Esophagus muscularis mucosa (tissue), 4 donors: ENCODE data around the gene FGF9. TPM values are rescaled to one million over a fixed set of nuclear protein-coding genes. Genes with fewer than 3 reads are reported as not detected.

Experiments
- DNase-seq: peaks from one replicate; pipeline ENCODE4 v3.0.0-alpha.2; 2017; ENCODE audit errors: extremely low spot score
- H3K27ac ChIP-seq, 4 donors: fragments of 200-600 bp; sonication (generic); replicated peaks in 1 of 4; 1 replicate in 3 of 4; 2 replicates in 1 of 4; pipeline ENCODE4 v1.5.1; 2016 to 2019; ENCODE audit warnings: mild to moderate bottlenecking in 1 of 4
- H3K27me3 ChIP-seq, 4 donors: fragments of 200-600 bp; sonication (generic); one replicate each; pipeline versions ENCODE4 v1.5.1 to v1.6.0; 2016 to 2019
- H3K36me3 ChIP-seq, 4 donors: fragments of 200-600 bp; sonication (generic); one replicate each; pipeline ENCODE4 v1.5.1; 2016 to 2019
- H3K4me1 ChIP-seq, 4 donors: fragments of 200-600 bp; sonication (generic); one replicate each; pipeline ENCODE4 v1.5.1; 2016 to 2019
- H3K4me3 ChIP-seq, 4 donors: fragments of 200-600 bp; sonication (generic); 1 replicate in 2 of 4; 2 replicates in 2 of 4; pipeline ENCODE4 v1.5.1; 2016 to 2019; ENCODE audit warnings: mild to moderate bottlenecking in 4 of 4, moderate library complexity in 1 of 4
- H3K9me3 ChIP-seq, 4 donors: fragments of 200-600 bp; sonication (generic); 1 replicate in 3 of 4; 2 replicates in 1 of 4; pipeline ENCODE4 v1.5.1; 2016 to 2019
- EP300 ChIP-seq: sonication (generic); formaldehyde crosslinking; IDR thresholded peaks from one replicate; pipeline ENCODE4 v1.6.1; 2017; ENCODE audit warnings: antibody characterized with exemption
- POLR2A ChIP-seq: fragments of 450-650 bp; IDR thresholded peaks from one replicate; pipeline ENCODE4 v1.6.1; 2017; ENCODE audit warnings: antibody characterized with exemption, moderate library complexity, mild to moderate bottlenecking, low read depth
- POLR2AphosphoS5 ChIP-seq, 2 donors: sonication (generic); formaldehyde crosslinking; IDR thresholded peaks; one replicate each; pipeline ENCODE4 v1.6.1; 2017; ENCODE audit warnings: antibody characterized with exemption in 2 of 2
- WGBS: methylation state at CpG from one replicate; pipeline ENCODE4 v1.1.5; 2018; 5-methylcytosine and 5-hydroxymethylcytosine counted together
- intact Hi-C: fragments of 100-400 bp; cut with DNase I; formaldehyde crosslinking; loops from one replicate; pipeline ENCODE4 v1.15.1; 2023
- total RNA-seq, 4 donors: library from RNA; depleted of rRNA; stranded (reverse); fragments of >200 nt; gene quantifications; one replicate each; pipeline versions ENCODE4 v1.1.0 to v1.2.1, GENCODE V29; 2016
- TF ChIP-seq, protein P1 (sequence below), 3 experiments: fragments of 200-600 bp in 2 of 3; fragments of 450-650 bp in 1 of 3; sonication (generic) in 2 of 3; IDR thresholded peaks; one replicate each; pipeline ENCODE4 v1.5.1; 2017 to 2019; ENCODE audit warnings: antibody characterized with exemption in 3 of 3, mild to moderate bottlenecking in 2 of 3, moderate library complexity in 1 of 3

Gene FGF9
- total RNA-seq, 4 donors from 2014 or later: 0.50 to 1.9 (median 1.5) TPM

DNA sequence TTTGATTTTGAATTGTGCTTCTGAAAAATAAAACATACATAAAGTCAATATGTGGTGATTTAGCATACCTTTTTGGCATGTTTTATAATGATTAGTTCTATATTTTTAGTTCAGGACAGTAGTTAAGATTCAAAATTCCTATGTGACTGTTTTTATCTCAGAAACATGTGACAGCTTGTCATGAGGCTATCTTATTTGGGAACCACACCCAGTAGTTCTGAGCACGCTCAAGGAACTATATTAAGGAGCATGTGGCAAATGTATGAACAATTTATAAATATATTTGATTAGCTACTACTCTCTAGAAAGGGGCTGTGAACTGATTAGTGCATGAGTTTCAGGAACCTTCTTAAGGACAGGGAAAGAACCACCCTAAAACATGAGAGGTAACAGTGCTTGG, 38.8 kb downstream of the FGF9 start:
- no peak for DNase-seq
- Histone ChIP-seq H3K4me1 (no peaks in the 10 kb centered on the region), H3K27ac (no peak overlapping the region), H3K9me3 (peaks cover 0 to 12% (median 4%) of the 10 kb centered on the region in 4 donors), H3K36me3 (no peaks in the 10 kb centered on the region), H3K27me3 (no peaks in the 10 kb centered on the region), H3K4me3 (no peak overlapping the region)
- intact Hi-C loops: no loop called here
- no peak for TF ChIP-seq POLR2AphosphoS5 (IDR thresholded peaks at IDR 0.05)
- TF ChIP-seq, protein P1, sequence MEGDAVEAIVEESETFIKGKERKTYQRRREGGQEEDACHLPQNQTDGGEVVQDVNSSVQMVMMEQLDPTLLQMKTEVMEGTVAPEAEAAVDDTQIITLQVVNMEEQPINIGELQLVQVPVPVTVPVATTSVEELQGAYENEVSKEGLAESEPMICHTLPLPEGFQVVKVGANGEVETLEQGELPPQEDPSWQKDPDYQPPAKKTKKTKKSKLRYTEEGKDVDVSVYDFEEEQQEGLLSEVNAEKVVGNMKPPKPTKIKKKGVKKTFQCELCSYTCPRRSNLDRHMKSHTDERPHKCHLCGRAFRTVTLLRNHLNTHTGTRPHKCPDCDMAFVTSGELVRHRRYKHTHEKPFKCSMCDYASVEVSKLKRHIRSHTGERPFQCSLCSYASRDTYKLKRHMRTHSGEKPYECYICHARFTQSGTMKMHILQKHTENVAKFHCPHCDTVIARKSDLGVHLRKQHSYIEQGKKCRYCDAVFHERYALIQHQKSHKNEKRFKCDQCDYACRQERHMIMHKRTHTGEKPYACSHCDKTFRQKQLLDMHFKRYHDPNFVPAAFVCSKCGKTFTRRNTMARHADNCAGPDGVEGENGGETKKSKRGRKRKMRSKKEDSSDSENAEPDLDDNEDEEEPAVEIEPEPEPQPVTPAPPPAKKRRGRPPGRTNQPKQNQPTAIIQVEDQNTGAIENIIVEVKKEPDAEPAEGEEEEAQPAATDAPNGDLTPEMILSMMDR (IDR thresholded peaks at IDR 0.05): no peak
- no peak for TF ChIP-seq EP300
- TF ChIP-seq POLR2A: no peak
- WGBS: 71% methylated on average over 1 of the region's 1 CpG

DNA sequence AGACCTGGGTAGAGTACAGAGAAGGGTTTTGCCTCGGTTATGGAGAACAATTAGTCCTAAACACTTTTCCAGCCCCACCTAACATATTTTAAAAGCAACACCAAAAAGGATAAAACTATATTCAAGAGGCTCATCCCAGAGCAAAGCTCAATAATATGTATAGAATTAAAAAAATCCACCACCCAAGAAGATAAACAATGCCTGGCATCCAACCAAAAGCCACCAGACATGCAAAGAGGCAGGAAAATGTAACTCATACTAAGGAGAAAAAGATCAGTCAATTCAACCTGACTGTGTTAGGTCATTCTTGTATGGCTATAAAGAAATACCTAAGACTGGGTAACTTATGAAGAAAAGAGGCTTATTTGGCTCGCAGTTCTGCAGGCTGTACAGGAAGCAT, 39.3 kb downstream of the FGF9 start:
- 78% methylated on average over 2 of the region's 2 CpGs for WGBS
- TF ChIP-seq POLR2A (no peak), POLR2AphosphoS5 (IDR thresholded peaks at IDR 0.05) (no peak), EP300 (no peak)
- TF ChIP-seq, protein P1 (IDR thresholded peaks at IDR 0.05): no peak
- intact Hi-C loops: no loop called here

DNA sequence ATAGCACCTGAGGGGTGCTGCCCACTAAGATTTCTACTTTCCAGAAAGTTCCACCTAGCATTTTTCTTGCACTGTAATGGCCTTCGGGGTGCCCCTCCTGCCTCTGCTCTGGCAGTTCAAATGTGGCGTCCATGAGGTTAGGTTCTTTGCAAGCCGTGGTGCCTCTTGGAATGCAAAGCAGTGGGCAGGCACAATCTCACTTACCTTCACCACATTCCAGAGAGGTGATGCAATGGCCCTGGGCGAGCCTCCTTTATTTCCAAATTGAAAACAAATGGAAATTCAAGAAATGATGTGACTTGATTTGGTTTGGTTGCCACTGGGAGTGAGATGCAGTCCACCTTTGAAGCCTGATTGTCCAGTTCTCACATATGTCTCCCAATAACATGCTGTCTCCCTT, 46.9 kb downstream of the FGF9 start:
- WGBS: 71% methylated on average over 4 of the region's 4 CpGs
- Histone ChIP-seq H3K27me3 (peaks cover 0 to 5% (median 0%) of the 10 kb centered on the region in 4 donors), H3K9me3 (peaks cover 0 to 5% (median 0%) of the 10 kb centered on the region in 4 donors), H3K27ac (no peak overlapping the region), H3K36me3 (no peaks in the 10 kb centered on the region), H3K4me3 (no peak overlapping the region), H3K4me1 (no peaks in the 10 kb centered on the region)
- TF ChIP-seq, protein P1 (IDR thresholded peaks at IDR 0.05): no peak
- TF ChIP-seq EP300 (no peak), POLR2A (no peak), POLR2AphosphoS5 (IDR thresholded peaks at IDR 0.05) (no peak)
- DNase-seq: no peak
- intact Hi-C loops: no loop called here

More for the DNA sequence above, 39.3 kb downstream of the FGF9 start:
- peaks cover 0 to 12% (median 4%) of the 10 kb centered on the region in 4 donors for H3K9me3 ChIP-seq
- H3K36me3 ChIP-seq: no peaks in the 10 kb centered on the region
- no peak for DNase-seq
- H3K4me3 ChIP-seq: no peak overlapping the region
- H3K27me3 ChIP-seq: no peaks in the 10 kb centered on the region
- H3K4me1 ChIP-seq: no peaks in the 10 kb centered on the region
- no peak overlapping the region for H3K27ac ChIP-seq

DNA sequence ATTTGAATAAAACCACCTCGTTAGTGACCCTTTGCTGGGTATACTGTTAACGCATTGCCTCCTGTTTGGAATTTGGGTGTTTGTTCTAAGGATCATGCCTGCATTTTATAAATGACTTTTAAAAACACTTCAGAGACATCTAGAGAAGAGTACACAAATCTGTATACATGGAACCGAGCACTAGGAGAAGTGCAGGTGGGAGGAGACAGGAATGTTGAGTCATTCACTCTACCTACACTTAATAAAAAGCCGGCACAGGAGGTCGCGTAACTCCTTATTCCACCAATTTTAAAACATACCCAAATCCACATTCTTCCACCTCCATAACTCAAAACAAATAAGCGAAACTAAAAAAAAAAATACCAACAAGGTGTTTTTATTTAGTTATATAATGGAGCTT, 48.6 kb downstream of the FGF9 start:
- H3K4me1 ChIP-seq: no peaks in the 10 kb centered on the region
- H3K36me3 ChIP-seq: no peaks in the 10 kb centered on the region
- DNase-seq: no peak
- TF ChIP-seq POLR2A: no peak
- no peak for TF ChIP-seq POLR2AphosphoS5 (IDR thresholded peaks at IDR 0.05)
- TF ChIP-seq, protein P1 (IDR thresholded peaks at IDR 0.05): no peak
- TF ChIP-seq EP300: no peak
- H3K27ac ChIP-seq: no peak overlapping the region
- H3K4me3 ChIP-seq: no peak overlapping the region
- intact Hi-C loops: no loop called here
- peaks cover 0 to 12% (median 0%) of the 10 kb centered on the region in 4 donors for H3K27me3 ChIP-seq
- 78% methylated on average over 7 of the region's 7 CpGs for WGBS
- peaks cover 0 to 2% (median 0%) of the 10 kb centered on the region in 4 donors for H3K9me3 ChIP-seq
